H9 (cell line): ENCODE data around the gene AMH. TPM values are rescaled to one million over a fixed set of nuclear protein-coding genes. Genes with fewer than 3 reads are reported as not detected.

Experiments
- DNase-seq: peaks from one replicate; pipeline ENCODE4 v3.0.0-alpha.2; 2017
- H2AFZ ChIP-seq: one replicate; pipeline ENCODE4 v1.6.1; 2013; ENCODE audit warnings: mild to moderate bottlenecking, low read length, control low read depth, moderate library complexity
- H2AK5ac ChIP-seq: 2 replicates; pipeline ENCODE4 v1.6.1; 2013; ENCODE audit warnings: low read length, control low read depth, mixed read lengths; ENCODE audit not compliant: insufficient read length
- H2BK120ac ChIP-seq: one replicate; pipeline ENCODE4 v1.6.1; 2013; ENCODE audit warnings: low read depth, mild to moderate bottlenecking, low read length, control low read depth, inconsistent platforms; ENCODE audit not compliant: poor library complexity, severe bottlenecking
- H2BK12ac ChIP-seq: 2 replicates; pipeline ENCODE4 v1.6.1; 2013; ENCODE audit warnings: low read length, control low read depth, mixed read lengths, low read depth; ENCODE audit not compliant: insufficient read length
- H2BK15ac ChIP-seq: 2 replicates; pipeline ENCODE4 v1.6.1; 2013; ENCODE audit warnings: low read depth, low read length, control low read depth
- H2BK20ac ChIP-seq: one replicate; pipeline ENCODE4 v1.6.1; 2013; ENCODE audit warnings: low read depth, mild to moderate bottlenecking, low read length, control low read depth, inconsistent platforms; ENCODE audit not compliant: poor library complexity, severe bottlenecking
- H2BK5ac ChIP-seq: 2 replicates; pipeline ENCODE4 v1.6.1; 2013; ENCODE audit warnings: low read length, control low read depth, mixed read lengths; ENCODE audit not compliant: insufficient read length
- H3K14ac ChIP-seq: 2 replicates; pipeline ENCODE4 v1.6.1; 2013; ENCODE audit warnings: low read length, control low read depth; ENCODE audit not compliant: insufficient read depth
- H3K18ac ChIP-seq: 2 replicates; pipeline ENCODE4 v1.6.1; 2013; ENCODE audit warnings: low read depth, mild to moderate bottlenecking, mixed read lengths, low read length, control low read depth; ENCODE audit not compliant: insufficient read length
- H3K23ac ChIP-seq: 2 replicates; pipeline ENCODE4 v1.6.1; 2013; ENCODE audit warnings: low read length, control low read depth, mixed read lengths, low read depth; ENCODE audit not compliant: insufficient read length
- H3K23me2 ChIP-seq: 2 replicates; pipeline ENCODE4 v1.6.1; 2013; ENCODE audit warnings: low read depth, mild to moderate bottlenecking, mixed read lengths, low read length, control low read depth; ENCODE audit not compliant: insufficient read length, poor library complexity, severe bottlenecking
- H3K27ac ChIP-seq: 2 replicates; pipeline ENCODE4 v1.5.1; 2013; ENCODE audit warnings: low read length, control low read depth, mixed read lengths, low read depth; ENCODE audit not compliant: insufficient read length
- H3K27me3 ChIP-seq: 2 replicates; pipeline ENCODE4 v1.6.1; 2013; ENCODE audit warnings: low read length, control low read depth, inconsistent platforms; ENCODE audit not compliant: insufficient read depth
- H3K4ac ChIP-seq: 2 replicates; pipeline ENCODE4 v1.6.1; 2013; ENCODE audit warnings: low read depth, mild to moderate bottlenecking, control low read depth, inconsistent platforms, low read length, moderate library complexity
- H3K4me1 ChIP-seq: 2 replicates; pipeline ENCODE4 v1.6.1; 2013; ENCODE audit warnings: low read length, control low read depth, inconsistent platforms; ENCODE audit not compliant: insufficient read depth
- H3K4me2 ChIP-seq: 2 replicates; pipeline ENCODE4 v1.6.1; 2013; ENCODE audit warnings: low read length, control low read depth, mixed read lengths; ENCODE audit not compliant: insufficient read length, insufficient read depth
- H3K56ac ChIP-seq: 2 replicates; pipeline ENCODE4 v1.6.1; 2013; ENCODE audit warnings: low read depth, mild to moderate bottlenecking, mixed read lengths, low read length, control low read depth; ENCODE audit not compliant: insufficient read length
- H3K79me1 ChIP-seq: 2 replicates; pipeline ENCODE4 v1.6.1; 2013; ENCODE audit warnings: low read depth, mild to moderate bottlenecking, moderate library complexity, low read length, control low read depth, inconsistent platforms; ENCODE audit not compliant: insufficient read depth, poor library complexity, severe bottlenecking
- H3K79me2 ChIP-seq: 2 replicates; pipeline ENCODE4 v1.6.1; 2013; ENCODE audit warnings: low read length, control low read depth, inconsistent platforms; ENCODE audit not compliant: insufficient read depth
- H3K9ac ChIP-seq: 2 replicates; pipeline ENCODE4 v1.6.1; 2013; ENCODE audit warnings: low read length, control low read depth, mixed read lengths; ENCODE audit not compliant: insufficient read length; ENCODE audit errors: extremely low read depth
- H3K9me3 ChIP-seq: one replicate; pipeline ENCODE4 v1.6.1; 2013; ENCODE audit warnings: low read depth, low read length, inconsistent platforms; ENCODE audit not compliant: control insufficient read depth
- H3T11ph ChIP-seq: one replicate; pipeline ENCODE4 v1.6.1; 2013; ENCODE audit warnings: mild to moderate bottlenecking, low read length, control low read depth, inconsistent platforms
- H4K20me1 ChIP-seq: one replicate; pipeline ENCODE4 v1.6.1; 2013; ENCODE audit not compliant: control insufficient read depth, insufficient read length, insufficient read depth
- H4K5ac ChIP-seq: 2 replicates; pipeline ENCODE4 v1.6.1; 2013; ENCODE audit warnings: low read depth, mild to moderate bottlenecking, mixed read lengths, low read length, control low read depth; ENCODE audit not compliant: insufficient read length
- H4K8ac ChIP-seq: replicated peaks from 2 replicates; pipeline ENCODE4 v1.6.1; 2013; ENCODE audit warnings: low read length, control low read depth, mixed read lengths, low read depth; ENCODE audit not compliant: insufficient read length
- H4K91ac ChIP-seq: 2 replicates; pipeline ENCODE4 v1.6.1; 2013; ENCODE audit warnings: low read depth, mild to moderate bottlenecking, moderate library complexity, mixed read lengths, low read length, control low read depth; ENCODE audit not compliant: insufficient read length
- H3K27ac Mint-ChIP-seq, 3 experiments: 2 replicates in 2 of 3; 3 replicates in 1 of 3; pipeline ENCODE4 v1.8.0; 2020 to 2021; ENCODE audit warnings: mixed read lengths in 3 of 3, mild to moderate bottlenecking in 1 of 3, moderate library complexity in 1 of 3
- H3K27me3 Mint-ChIP-seq: 2 replicates; pipeline ENCODE4 v1.8.0; 2021; ENCODE audit warnings: low read depth, mild to moderate bottlenecking, moderate library complexity, mixed read lengths
- H3K36me3 Mint-ChIP-seq, 3 experiments: 2 replicates in 2 of 3; 3 replicates in 1 of 3; pipeline ENCODE4 v1.8.0; 2020 to 2021; ENCODE audit warnings: low read depth in 3 of 3, mixed read lengths in 3 of 3; ENCODE audit not compliant: insufficient read depth in 1 of 3
- H3K4me1 Mint-ChIP-seq, 2 experiments: 2 replicates each; pipeline ENCODE4 v1.8.0; 2020; ENCODE audit warnings: mixed read lengths in 2 of 2
- H3K4me3 Mint-ChIP-seq, 2 experiments: 2 replicates in 1 of 2; 3 replicates in 1 of 2; pipeline ENCODE4 v1.8.0; 2020 to 2021; ENCODE audit warnings: mild to moderate bottlenecking in 2 of 2, mixed read lengths in 2 of 2, moderate library complexity in 1 of 2
- H3K9me3 Mint-ChIP-seq, 2 experiments: 2 replicates in 1 of 2; 3 replicates in 1 of 2; pipeline ENCODE4 v1.8.0; 2020; ENCODE audit warnings: mild to moderate bottlenecking in 2 of 2, mixed read lengths in 2 of 2, moderate library complexity in 1 of 2
- CTCF ChIP-seq: fragments of 200-600 bp; sonication (generic); conservative IDR thresholded peaks from 3 replicates; pipeline ENCODE4 v1.8.0; 2021; ENCODE audit warnings: antibody characterized with exemption, mild to moderate bottlenecking
- WGBS: extraction: QIAGEN DNeasy Blood & Tissue Kit; methylation state at CpG from one replicate; pipeline ENCODE4 v1.1.7; 2013; ENCODE audit warnings: missing lambda C conversion rate, low lambda C conversion rate, mixed read lengths; ENCODE audit not compliant: insufficient read length; ENCODE audit errors: extremely low coverage; 5-methylcytosine and 5-hydroxymethylcytosine counted together
- total RNA-seq: library from RNA; stranded (reverse); gene quantifications from 2 replicates; pipeline ENCODE4 v1.2.1, GENCODE V29; 2021

The AMH gene
- total RNA-seq, 1 experiment from 2014 or later = 70.7 TPM

GRCh38 chr19:2275588-2276428 is 26.7 kb downstream of the AMH start:
- Histone ChIP-seq H4K91ac (no peak overlapping the region), H3K14ac (no peak overlapping the region), H3K27ac (no peak overlapping the region), H2BK120ac (no peak overlapping the region), H3K9me3 (no peaks in the 10 kb centered on the region), H3K79me2 (peaks cover 11% of the 10 kb centered on the region; the same call in 1 of the 2 replicates), H3K79me1 (no peaks in the 10 kb centered on the region), H3K23ac (no peak overlapping the region), H3K27me3 (no peaks in the 10 kb centered on the region), H3K18ac (no peak overlapping the region), H3K4me2 (no peak overlapping the region), H3K23me2 (peaks cover 4% of the 10 kb centered on the region), H2BK20ac (no peak overlapping the region), H2BK5ac (no peak overlapping the region), H4K5ac (no peak overlapping the region), H2AFZ (no peak overlapping the region), H4K20me1 (peaks cover 2% of the 10 kb centered on the region), H3K56ac (no peak overlapping the region), H3K4me1 (0 out of 2 replicates have a peak, but pooled peaks cover 2% of the 10 kb centered on the region), H3K9ac (no peak overlapping the region), H2AK5ac (no peak overlapping the region), H2BK15ac (no peak overlapping the region), H3K4ac (no peak overlapping the region), H2BK12ac (no peak overlapping the region), H3T11ph (no peak overlapping the region), H4K8ac (no peak overlapping the region)
- no peak for TF ChIP-seq CTCF
- DNase-seq = peak; percentile 64
- no peak overlapping the region for H3K4me3 Mint-ChIP-seq
- peaks cover 2% of the 10 kb centered on the region; the same call in 1 of the 2 replicates for H3K27me3 Mint-ChIP-seq
- WGBS = no CpG with 5 or more reads among the region's 74 CpGs
- peaks cover 21 to 35% (median 25%) of the 10 kb centered on the region in 3 experiments for H3K36me3 Mint-ChIP-seq
- H3K9me3 Mint-ChIP-seq = no peaks in the 10 kb centered on the region; a peak in 1 of 5 replicates
- no peak overlapping the region for H3K27ac Mint-ChIP-seq
- peaks cover 20 to 25% of the 10 kb centered on the region in 2 experiments for H3K4me1 Mint-ChIP-seq
